Lung (tissue), 12 donors: ENCODE measurements around the gene HSPA8. TPM values are rescaled to one million over a fixed set of nuclear protein-coding genes. Genes with fewer than 3 reads are reported as not detected.

Experiments used
- ATAC-seq: fragments of 200-7000 bp; cut with Tn5 transposase; one replicate; pipeline ENCODE4 v1.9.1; 2020; ENCODE audit warnings: moderate number of reproducible peaks; ENCODE audit not compliant: insufficient read depth, low FRiP score
- DNase-seq, 3 donors: peaks; one replicate each; pipeline ENCODE4 v3.0.0-alpha.2; 2013 to 2017
- H3K27ac ChIP-seq, 2 donors: one replicate each; pipeline ENCODE4 v1.5.1; 2013; ENCODE audit warnings: mild to moderate bottlenecking in 2 of 2, moderate library complexity in 2 of 2, control low read depth in 1 of 2, inconsistent platforms in 1 of 2, low read depth in 1 of 2, low read length in 1 of 2
- H3K27me3 ChIP-seq, 3 donors: one replicate each; pipeline ENCODE4 v1.5.1; 2013; ENCODE audit warnings: low read length in 2 of 3; ENCODE audit not compliant: control insufficient read depth in 3 of 3, insufficient read depth in 3 of 3
- H3K36me3 ChIP-seq, 4 donors: one replicate each; pipeline ENCODE4 v1.5.1; 2013; ENCODE audit warnings: low read length in 4 of 4, mild to moderate bottlenecking in 1 of 4, moderate library complexity in 1 of 4; ENCODE audit not compliant: control insufficient read depth in 4 of 4, insufficient read depth in 4 of 4
- H3K4me1 ChIP-seq, 5 donors: one replicate each; pipeline ENCODE4 v1.5.1; 2013; ENCODE audit warnings: low read length in 5 of 5, mild to moderate bottlenecking in 2 of 5, moderate library complexity in 1 of 5; ENCODE audit not compliant: control insufficient read depth in 5 of 5, insufficient read depth in 5 of 5
- H3K4me3 ChIP-seq: one replicate; pipeline ENCODE4 v1.5.1; 2013; ENCODE audit warnings: mild to moderate bottlenecking, control low read depth, moderate library complexity
- H3K9ac ChIP-seq, 2 donors: one replicate each; pipeline ENCODE4 v1.5.1; 2013; ENCODE audit warnings: low read length in 2 of 2, control low read depth in 1 of 2; ENCODE audit not compliant: insufficient read depth in 1 of 2
- H3K9me3 ChIP-seq, 4 donors: one replicate each; pipeline ENCODE4 v1.5.1; 2013; ENCODE audit warnings: low read length in 3 of 4, mild to moderate bottlenecking in 1 of 4, moderate library complexity in 1 of 4; ENCODE audit not compliant: control insufficient read depth in 4 of 4, insufficient read depth in 3 of 4
- CTCF ChIP-seq: IDR thresholded peaks from 2 replicates; pipeline ENCODE4 v1.5.1; 2012; ENCODE audit warnings: mild to moderate bottlenecking; ENCODE audit errors: control extremely low read depth, extremely low read depth
- WGBS, 2 donors: extraction: QIAGEN DNeasy Blood & Tissue Kit; methylation state at CpG; one replicate each; pipeline ENCODE4 v1.1.7; 2013; 5-methylcytosine and 5-hydroxymethylcytosine counted together
- polyA plus RNA-seq, 2 donors: library from polyadenylated mRNA; stranded (reverse); fragments of 200-250 nt; gene quantifications; one replicate each; pipeline ENCODE4 v1.2.1, GENCODE V29; 2013
- total RNA-seq, 2 donors: library from RNA; depleted of rRNA in 1 of 2; stranded (reverse); fragments of >200 nt in 1 of 2; gene quantifications; one replicate each; pipeline ENCODE4 v1.2.1, GENCODE V29; 2014 to 2021
- donor health status: control.
- donor health status: control.
- donor health status: Bipolar disorder and iron deficiency.
- donor health status: healthy.
- donor health status: DM: yes; HTN: yes; CAD: no.

Gene HSPA8
- total and polyA plus RNA-seq, 4 donors: 90.9 to 1,138 (median 892) TPM

- 83 to 96% methylated on average over 5 of the region's 5 CpGs for WGBS, 2 donors
- TF ChIP-seq CTCF: no peak
- Histone ChIP-seq H3K36me3 (peaks cover 19 to 38% (median 29%) of the 10 kb centered on the region in 4 donors), H3K9me3 (no peaks in the 10 kb centered on the region), H3K4me1 (peaks cover 0 to 4% (median 3%) of the 10 kb centered on the region in 5 donors), H3K27me3 (no peaks in the 10 kb centered on the region), H3K4me3 (no peak overlapping the region), H3K27ac (no peak overlapping the region), H3K9ac (no peak overlapping the region)
- DNase-seq (no peak), ATAC-seq (no peak)
Observed at GRCh38 chr11:123052901-123053721, 8.8 kb downstream of the HSPA8 start.

- DNase-seq (no peak), ATAC-seq (no peak)
- Histone ChIP-seq H3K4me3 (no peak overlapping the region), H3K9me3 (no peaks in the 10 kb centered on the region), H3K9ac (no peak overlapping the region), H3K36me3 (peaks cover 6 to 23% (median 16%) of the 10 kb centered on the region in 4 donors), H3K27ac (no peak overlapping the region), H3K27me3 (no peaks in the 10 kb centered on the region), H3K4me1 (peaks cover 0 to 3% (median 0%) of the 10 kb centered on the region in 5 donors)
- WGBS, 2 donors: 96 to 97% methylated on average over 4 of the region's 4 CpGs
- TF ChIP-seq CTCF: no peak
Observed at GRCh38 chr11:123051634-123052033, 10.3 kb downstream of the HSPA8 start.

DNA sequence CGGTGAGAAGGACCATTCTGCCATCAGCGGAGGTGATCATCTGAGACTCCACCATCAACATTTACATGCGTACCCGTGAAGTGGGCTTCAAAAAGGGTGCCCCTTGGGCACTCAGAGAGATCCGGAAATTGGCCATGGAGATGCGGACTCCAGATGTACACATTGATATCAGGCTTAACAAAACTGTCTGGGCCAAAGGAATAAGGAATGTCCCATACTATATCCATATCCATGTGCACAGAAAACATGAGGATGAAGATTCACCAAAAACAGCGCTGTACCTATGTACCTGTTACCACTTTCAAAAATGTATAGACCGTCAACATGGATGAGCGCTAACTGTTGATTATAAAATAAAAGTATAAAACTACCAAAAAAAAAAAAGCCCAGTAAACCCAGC lies 10.8 kb downstream of the HSPA8 start:
- Histone ChIP-seq H3K9me3 (no peaks in the 10 kb centered on the region), H3K4me1 (peaks cover 0 to under 1% (median 0%) of the 10 kb centered on the region in 5 donors), H3K27ac (no peak overlapping the region), H3K4me3 (no peak overlapping the region), H3K27me3 (no peaks in the 10 kb centered on the region), H3K36me3 (peaks cover 2 to 18% (median 11%) of the 10 kb centered on the region in 4 donors), H3K9ac (no peak overlapping the region)
- TF ChIP-seq CTCF: no peak
- DNase-seq (no peak), ATAC-seq (no peak)
- 96 to 98% methylated on average over 9 of the region's 9 CpGs for WGBS, 2 donors
